Activated T-cell treated with anti-CD3 and anti-CD28 coated beads for 24 hours (primary cell): ENCODE measurements around the gene SLX9.

Source experiments
- DNase-seq: peaks from one replicate; pipeline ENCODE4 v3.0.0-alpha.2; 2020; ENCODE audit warnings: low read depth

SLX9 gene

GRCh38 chr21:44947930-44948331, 8.1 kb downstream of the SLX9 start:
- no peak for DNase-seq

- no peak for DNase-seq
These were observed 8.7 kb downstream of the SLX9 start for GRCh38 chr21:44948426-44949120.

GRCh38 chr21:44949161-44949778, 9.4 kb downstream of the SLX9 start:
- DNase-seq = no peak

- peak; percentile 69 for DNase-seq
These were observed 10.0 kb downstream of the SLX9 start for GRCh38 chr21:44949779-44950198.

GRCh38 chr21:44950351-44950750, 10.5 kb downstream of the SLX9 start:
- DNase-seq = no peak

- DNase-seq = no peak
These were observed 11.5 kb downstream of the SLX9 start for GRCh38 chr21:44951186-44951915.

GRCh38 chr21:44952116-44952928, 12.5 kb downstream of the SLX9 start:
- no peak for DNase-seq

- DNase-seq = no peak
These were observed 13.2 kb downstream of the SLX9 start for GRCh38 chr21:44952929-44953627.

GRCh38 chr21:44953628-44954021, 13.8 kb downstream of the SLX9 start:
- DNase-seq = no peak

GRCh38 chr21:44954281-44954771, 14.5 kb downstream of the SLX9 start:
- DNase-seq = no peak

GRCh38 chr21:44955141-44955797, 15.4 kb downstream of the SLX9 start:
- DNase-seq = no peak

- DNase-seq = no peak
These were observed 16.0 kb downstream of the SLX9 start for GRCh38 chr21:44955798-44956175.

- DNase-seq = no peak
These were observed 16.7 kb downstream of the SLX9 start for GRCh38 chr21:44956356-44957046.

GRCh38 chr21:44957047-44957831, 17.4 kb downstream of the SLX9 start:
- DNase-seq = no peak

- no peak for DNase-seq
These were observed 18.1 kb downstream of the SLX9 start for GRCh38 chr21:44957901-44958451.

- DNase-seq = no peak
These were observed 18.8 kb downstream of the SLX9 start for GRCh38 chr21:44958471-44959191.

- no peak for DNase-seq
These were observed 19.7 kb downstream of the SLX9 start for GRCh38 chr21:44959376-44960091.
